H1 (cell line): ENCODE data around the gene CD300LB.

Experiments
- EGR1 ChIP-seq: IDR thresholded peaks from 2 replicates; pipeline ENCODE4 v1.6.1; 2011; ENCODE audit warnings: low read depth, low read length, borderline replicate concordance
- EZH2 ChIP-seq: fragments of 200-600 bp; sonication (generic); IDR thresholded peaks from 2 replicates; pipeline ENCODE4 v1.7.1; 2012; ENCODE audit warnings: low read depth, mild to moderate bottlenecking, moderate library complexity, low read length, inconsistent platforms; ENCODE audit not compliant: severe bottlenecking
- HDAC6 ChIP-seq: IDR thresholded peaks from one replicate; pipeline ENCODE4 v1.7.1; 2012; ENCODE audit warnings: low read depth, mild to moderate bottlenecking, inconsistent platforms, low read length, moderate library complexity
- POLR2A ChIP-seq, 2 experiments: IDR thresholded peaks; 1 replicate in 1 of 2; 2 replicates in 1 of 2; pipeline ENCODE4 v1.6.1; 2011; ENCODE audit warnings: low read depth in 2 of 2, low read length in 2 of 2, mild to moderate bottlenecking in 2 of 2; ENCODE audit errors: control extremely low read depth in 1 of 2
- POLR2AphosphoS5 ChIP-seq: IDR thresholded peaks from 2 replicates; pipeline ENCODE4 v1.6.1; 2011; ENCODE audit warnings: low read depth, low read length
- TEAD4 ChIP-seq: IDR thresholded peaks from 2 replicates; pipeline ENCODE4 v1.6.1; 2012; ENCODE audit warnings: low read depth, low read length, inconsistent platforms, mixed read lengths
- TF ChIP-seq, protein P1 (sequence below), 3 experiments: IDR thresholded peaks; 1 replicate in 2 of 3; 2 replicates in 1 of 3; pipeline versions ENCODE4 v1.5.1 to v1.6.1; 2011; ENCODE audit warnings: low read length in 3 of 3, mild to moderate bottlenecking in 3 of 3, inconsistent platforms in 2 of 3, low read depth in 1 of 3, moderate library complexity in 1 of 3; ENCODE audit not compliant: insufficient read depth in 1 of 3; ENCODE audit errors: control extremely low read depth in 1 of 3
- TF ChIP-seq, protein P2 (sequence below): IDR thresholded peaks from 2 replicates; pipeline ENCODE4 v1.6.1; 2012; ENCODE audit warnings: inconsistent platforms

DNA sequence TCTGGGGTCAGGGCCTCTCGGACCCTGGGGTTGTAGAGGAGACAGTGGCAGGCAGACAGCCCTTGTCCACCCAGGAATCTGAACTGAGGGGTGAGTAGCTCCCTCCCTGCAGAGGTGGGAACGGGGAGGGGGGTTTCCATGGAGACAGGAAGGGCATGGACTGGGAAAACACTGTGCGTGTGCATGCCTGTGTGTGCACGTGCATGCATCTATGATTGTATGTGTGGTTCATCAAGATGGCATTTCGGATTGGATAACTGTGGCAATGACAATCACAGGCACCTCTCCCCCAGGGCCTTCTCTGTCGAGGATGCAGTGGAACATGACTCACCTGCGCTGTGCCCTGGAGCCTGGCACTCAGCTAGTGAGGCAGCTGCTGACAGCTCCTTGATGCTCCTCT lies 20.8 kb upstream of the CD300LB start:
- TF ChIP-seq EZH2 (no peak), POLR2AphosphoS5 (no peak), TEAD4 (no peak), EGR1 (no peak), HDAC6 (no peak), POLR2A (IDR thresholded peaks at IDR 0.05; ENCODE audit: control extremely low read depth in 1 of 2, low read depth in 2 of 2, low read length in 2 of 2) (no peak)
- TF ChIP-seq, protein P1, sequence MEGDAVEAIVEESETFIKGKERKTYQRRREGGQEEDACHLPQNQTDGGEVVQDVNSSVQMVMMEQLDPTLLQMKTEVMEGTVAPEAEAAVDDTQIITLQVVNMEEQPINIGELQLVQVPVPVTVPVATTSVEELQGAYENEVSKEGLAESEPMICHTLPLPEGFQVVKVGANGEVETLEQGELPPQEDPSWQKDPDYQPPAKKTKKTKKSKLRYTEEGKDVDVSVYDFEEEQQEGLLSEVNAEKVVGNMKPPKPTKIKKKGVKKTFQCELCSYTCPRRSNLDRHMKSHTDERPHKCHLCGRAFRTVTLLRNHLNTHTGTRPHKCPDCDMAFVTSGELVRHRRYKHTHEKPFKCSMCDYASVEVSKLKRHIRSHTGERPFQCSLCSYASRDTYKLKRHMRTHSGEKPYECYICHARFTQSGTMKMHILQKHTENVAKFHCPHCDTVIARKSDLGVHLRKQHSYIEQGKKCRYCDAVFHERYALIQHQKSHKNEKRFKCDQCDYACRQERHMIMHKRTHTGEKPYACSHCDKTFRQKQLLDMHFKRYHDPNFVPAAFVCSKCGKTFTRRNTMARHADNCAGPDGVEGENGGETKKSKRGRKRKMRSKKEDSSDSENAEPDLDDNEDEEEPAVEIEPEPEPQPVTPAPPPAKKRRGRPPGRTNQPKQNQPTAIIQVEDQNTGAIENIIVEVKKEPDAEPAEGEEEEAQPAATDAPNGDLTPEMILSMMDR (IDR thresholded peaks at IDR 0.05; ENCODE audit: control extremely low read depth in 1 of 3, insufficient read depth in 1 of 3, low read depth in 1 of 3, low read length in 3 of 3) = no peak
- TF ChIP-seq, protein P2, sequence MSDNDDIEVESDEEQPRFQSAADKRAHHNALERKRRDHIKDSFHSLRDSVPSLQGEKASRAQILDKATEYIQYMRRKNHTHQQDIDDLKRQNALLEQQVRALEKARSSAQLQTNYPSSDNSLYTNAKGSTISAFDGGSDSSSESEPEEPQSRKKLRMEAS = no peak
